NCI-H1436 (cell line): ENCODE results near the gene POLL.
"Not testable (repeated sequence)": the region's sequence is repeated elsewhere in the genome, so short reads cannot be mapped to it uniquely, and the experiment has no call there.

Experiments
- DNase-seq: peaks from one replicate; lab custom pipeline; 2025; lab: John Stamatoyannopoulos, UW

POLL gene

GRCh38 chr10:101587725-101588653 lies at the start of gene POLL, which contains the start of gene DPCD:
Gene POLL (minus strand): TSS chr10:101588257. CDS start chr10:101587360, 897 bp downstream.
Gene DPCD (plus strand): TSS chr10:101588321. CDS start chr10:101588337, 16 bp downstream.
- peak; percentile 94 for DNase-seq

- not testable (repeated sequence) for DNase-seq
These were observed 45.5 kb upstream of the POLL start for GRCh38 chr10:101633510-101633909.

- DNase-seq = no peak
These were observed 43.9 kb upstream of the POLL start for GRCh38 chr10:101631821-101632475.

DNA sequence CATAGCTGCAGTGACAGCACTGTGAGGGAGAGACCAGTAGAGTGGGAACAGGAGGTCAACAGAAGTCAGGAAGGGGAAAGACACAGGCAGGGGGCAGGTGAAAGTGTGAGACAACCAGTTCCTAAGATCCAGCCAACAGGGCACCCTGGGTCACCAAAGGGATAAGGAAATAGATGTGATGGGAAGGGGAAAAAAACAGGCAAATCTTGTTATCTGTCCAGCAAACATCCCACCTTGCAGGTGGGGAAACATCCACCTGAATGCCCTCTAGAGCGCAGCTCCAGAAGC lies 42.5 kb upstream of the POLL start:
- DNase-seq = no peak

- no peak for DNase-seq
These were observed 42.0 kb upstream of the POLL start for GRCh38 chr10:101629837-101630632.

- no peak for DNase-seq
These were observed 37.9 kb upstream of the POLL start for GRCh38 chr10:101625821-101626412.

GRCh38 chr10:101624526-101625102 lies 36.6 kb upstream of the POLL start:
- no peak for DNase-seq

DNA sequence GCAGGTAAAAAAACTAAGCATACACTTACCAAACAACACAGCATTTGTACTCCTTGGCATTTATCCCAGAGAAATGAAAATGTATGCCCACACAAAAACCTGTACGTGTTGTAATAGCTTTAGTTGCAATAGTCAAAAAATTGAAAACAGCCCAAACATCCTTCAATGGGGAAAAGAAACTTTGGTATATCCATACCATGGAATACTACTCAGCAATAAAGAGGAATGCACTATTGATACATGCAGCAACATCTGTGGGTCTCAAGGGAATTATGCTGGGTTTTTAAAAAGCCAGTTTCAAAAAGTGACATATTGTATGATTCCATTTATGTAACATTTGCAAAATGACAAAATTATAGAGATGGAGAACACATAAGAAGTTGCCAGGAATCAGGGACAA lies 35.5 kb upstream of the POLL start:
- DNase-seq = no peak

- no peak for DNase-seq
These were observed 31.9 kb upstream of the POLL start for GRCh38 chr10:101619983-101620382.

- no peak for DNase-seq
These were observed 30.8 kb upstream of the POLL start for GRCh38 chr10:101618871-101619270.

DNA sequence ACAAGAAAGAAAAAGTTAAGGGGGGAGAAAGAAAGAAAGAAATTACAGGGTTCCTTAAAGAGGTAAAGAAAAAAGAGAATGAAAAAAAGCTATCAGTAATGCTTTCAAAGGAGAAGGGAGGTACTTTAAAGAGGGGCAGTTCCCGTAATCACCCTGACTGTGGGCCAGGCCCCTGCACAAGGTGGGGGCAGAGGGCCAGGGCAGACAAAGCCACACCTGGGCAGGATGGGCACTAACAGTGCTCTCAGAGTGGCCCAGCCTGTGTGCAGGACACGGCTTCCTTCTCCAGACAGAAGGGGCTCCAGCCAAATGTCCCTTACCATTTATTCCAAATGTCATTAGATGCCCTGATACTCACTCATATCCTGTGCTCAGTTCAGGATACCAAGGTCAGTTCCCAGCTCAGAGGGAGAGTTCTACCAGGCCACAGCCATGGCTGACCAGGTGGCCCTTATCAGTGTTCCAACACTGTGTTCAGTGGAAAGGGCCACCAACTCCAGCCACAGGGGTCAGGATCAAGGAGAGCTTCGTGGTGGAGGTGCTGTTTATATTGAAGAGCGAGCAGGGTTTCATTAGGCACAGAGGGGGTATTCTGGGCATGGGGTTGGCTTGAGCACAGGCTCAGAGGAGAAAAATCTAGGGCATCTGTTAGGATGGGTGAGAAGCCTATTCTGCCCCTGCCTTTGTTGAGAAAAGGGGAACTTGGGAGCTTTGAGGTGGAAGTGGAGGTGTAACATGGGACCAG lies 29.9 kb upstream of the POLL start:
- no peak for DNase-seq

GRCh38 chr10:101617102-101617823 lies 29.2 kb upstream of the POLL start:
- DNase-seq = no peak

- no peak for DNase-seq
These were observed 28.5 kb upstream of the POLL start for GRCh38 chr10:101616415-101617101.

GRCh38 chr10:101615525-101616116 lies 27.6 kb upstream of the POLL start:
- no peak for DNase-seq

GRCh38 chr10:101614663-101615524 lies 26.8 kb upstream of the POLL start:
- no peak for DNase-seq

DNA sequence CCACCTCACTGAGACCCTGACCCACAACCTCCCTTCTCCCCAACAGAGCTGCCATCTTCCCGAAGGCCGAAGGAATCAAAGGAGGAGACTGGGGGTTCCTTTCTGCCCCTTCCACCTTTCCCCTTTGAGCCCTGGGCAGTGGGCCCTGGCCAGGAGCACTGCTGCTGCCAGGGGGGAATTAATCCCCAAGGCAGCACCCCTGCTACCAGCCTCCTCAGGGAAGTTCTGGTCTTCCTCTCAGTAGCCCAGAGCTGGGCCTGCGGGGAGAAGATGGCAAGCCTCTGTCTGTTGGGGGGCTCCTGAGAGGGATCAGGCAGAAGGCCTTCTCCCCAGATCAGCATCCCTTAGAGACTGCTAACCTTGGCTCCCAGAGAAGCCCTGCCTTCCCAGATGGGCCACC lies 25.6 kb upstream of the POLL start:
- no peak for DNase-seq

DNA sequence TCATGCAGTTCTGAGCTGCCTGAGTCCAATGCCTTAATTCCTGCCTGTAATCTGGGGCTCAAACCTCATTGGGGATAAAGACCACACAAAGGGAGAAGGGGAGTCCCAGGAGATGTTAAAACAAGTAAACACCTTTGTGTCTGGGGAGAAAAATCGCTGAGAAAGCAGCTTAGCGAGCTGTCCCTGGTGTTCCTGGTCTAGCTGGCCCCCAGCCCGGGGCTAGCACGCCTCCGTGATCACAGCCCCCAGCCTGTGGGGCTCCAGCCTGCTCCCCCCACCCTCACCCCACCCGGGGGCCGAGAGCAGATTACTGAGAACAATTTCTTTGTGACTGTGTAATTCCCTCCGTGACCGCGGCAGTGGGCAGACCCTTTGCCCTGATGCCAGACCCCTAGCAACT lies 24.8 kb upstream of the POLL start:
- no peak for DNase-seq

DNA sequence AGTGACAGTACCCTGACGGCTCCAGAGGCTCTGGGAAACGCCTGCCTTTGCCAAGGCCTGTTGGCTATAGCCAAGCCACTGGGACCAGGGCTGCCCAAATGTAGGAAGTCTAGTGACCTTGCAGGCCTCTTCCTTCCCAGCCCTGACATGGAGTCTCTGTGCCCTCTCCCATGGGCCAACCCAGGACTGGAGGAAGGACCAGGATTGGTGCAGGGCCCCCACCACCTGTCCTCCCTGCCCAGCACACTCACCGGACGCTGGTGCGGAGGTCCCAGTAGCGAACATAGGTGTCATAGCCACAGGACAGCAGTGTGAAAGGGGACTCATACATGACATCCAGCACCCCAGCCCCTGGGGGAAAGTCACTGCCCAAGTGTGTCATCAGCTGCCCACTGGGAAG lies 24.0 kb upstream of the POLL start:
- DNase-seq = no peak
